Activated naive CD4-positive, alpha-beta T cell treated with anti-CD3 and anti-CD28 coated beads, Interleukin-2, amount 50 U/mL, for 24 hours (primary cell): ENCODE measurements around the gene STAB2.

Experiments used
- H3K27ac Mint-ChIP-seq: one replicate; pipeline ENCODE4 v1.8.0; 2021; ENCODE audit warnings: mild to moderate bottlenecking, mixed read lengths
- H3K27me3 Mint-ChIP-seq: one replicate; pipeline ENCODE4 v1.8.0; 2021; ENCODE audit warnings: mixed read lengths
- H3K36me3 Mint-ChIP-seq: one replicate; pipeline ENCODE4 v1.8.0; 2021; ENCODE audit warnings: mixed read lengths
- H3K4me1 Mint-ChIP-seq: one replicate; pipeline ENCODE4 v1.8.0; 2021; ENCODE audit warnings: mixed read lengths
- H3K4me3 Mint-ChIP-seq: one replicate; pipeline ENCODE4 v1.8.0; 2021; ENCODE audit warnings: mild to moderate bottlenecking, mixed read lengths
- H3K9me3 Mint-ChIP-seq: one replicate; pipeline ENCODE4 v1.8.0; 2021; ENCODE audit warnings: mixed read lengths

The STAB2 gene

DNA sequence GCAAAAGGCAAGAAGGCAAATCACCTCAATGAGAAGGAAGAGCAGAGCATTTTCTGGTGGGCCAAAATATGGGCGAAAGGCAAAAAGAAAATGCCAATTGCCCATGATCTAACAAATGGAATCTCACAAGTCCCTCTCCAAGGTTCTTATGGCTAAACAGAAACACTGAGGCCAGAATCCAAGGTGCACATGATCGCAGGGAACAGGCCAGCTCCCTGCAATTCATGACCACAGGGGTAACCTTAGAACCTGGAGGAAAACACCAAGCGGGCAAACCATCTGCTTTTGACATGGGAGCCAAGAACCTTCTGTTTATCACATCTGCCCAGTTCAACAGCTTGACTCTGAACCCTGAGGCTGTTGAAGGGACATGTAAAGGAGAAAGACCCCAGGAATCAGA is 193.9 kb downstream of the STAB2 start:
- Mint-ChIP-seq H3K27me3 (no peaks in the 10 kb centered on the region), H3K4me1 (no peaks in the 10 kb centered on the region), H3K27ac (no peak overlapping the region)

DNA sequence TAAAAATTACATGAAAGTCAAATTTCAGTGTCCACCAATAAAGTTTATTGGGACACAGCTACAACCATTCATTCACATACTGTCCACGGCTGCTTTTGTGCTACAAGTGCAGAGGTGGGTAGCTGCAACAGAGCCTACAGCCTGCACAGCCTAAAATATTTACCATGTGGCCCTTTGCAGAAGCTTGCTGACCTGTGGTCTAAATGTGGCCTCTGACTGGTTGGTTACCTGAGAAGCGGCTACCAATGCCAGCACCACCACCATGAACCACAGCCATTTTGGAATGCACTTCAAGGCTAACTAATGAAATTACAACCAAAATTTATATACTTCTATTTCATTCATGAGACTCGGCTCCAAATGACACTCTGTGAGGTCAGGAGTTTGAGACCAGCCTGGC is 195.3 kb downstream of the STAB2 start:
- no peaks in the 10 kb centered on the region for H3K27me3 Mint-ChIP-seq
- H3K27ac Mint-ChIP-seq, result no peak overlapping the region
- no peaks in the 10 kb centered on the region for H3K9me3 Mint-ChIP-seq
- H3K4me1 Mint-ChIP-seq, result no peaks in the 10 kb centered on the region
- no peak overlapping the region for H3K4me3 Mint-ChIP-seq
- H3K36me3 Mint-ChIP-seq, result peaks cover 22% of the 10 kb centered on the region

More for the DNA sequence above, 193.9 kb downstream of the STAB2 start:
- Mint-ChIP-seq H3K36me3 (peaks cover 22% of the 10 kb centered on the region), H3K4me3 (no peak overlapping the region), H3K9me3 (no peaks in the 10 kb centered on the region)

DNA sequence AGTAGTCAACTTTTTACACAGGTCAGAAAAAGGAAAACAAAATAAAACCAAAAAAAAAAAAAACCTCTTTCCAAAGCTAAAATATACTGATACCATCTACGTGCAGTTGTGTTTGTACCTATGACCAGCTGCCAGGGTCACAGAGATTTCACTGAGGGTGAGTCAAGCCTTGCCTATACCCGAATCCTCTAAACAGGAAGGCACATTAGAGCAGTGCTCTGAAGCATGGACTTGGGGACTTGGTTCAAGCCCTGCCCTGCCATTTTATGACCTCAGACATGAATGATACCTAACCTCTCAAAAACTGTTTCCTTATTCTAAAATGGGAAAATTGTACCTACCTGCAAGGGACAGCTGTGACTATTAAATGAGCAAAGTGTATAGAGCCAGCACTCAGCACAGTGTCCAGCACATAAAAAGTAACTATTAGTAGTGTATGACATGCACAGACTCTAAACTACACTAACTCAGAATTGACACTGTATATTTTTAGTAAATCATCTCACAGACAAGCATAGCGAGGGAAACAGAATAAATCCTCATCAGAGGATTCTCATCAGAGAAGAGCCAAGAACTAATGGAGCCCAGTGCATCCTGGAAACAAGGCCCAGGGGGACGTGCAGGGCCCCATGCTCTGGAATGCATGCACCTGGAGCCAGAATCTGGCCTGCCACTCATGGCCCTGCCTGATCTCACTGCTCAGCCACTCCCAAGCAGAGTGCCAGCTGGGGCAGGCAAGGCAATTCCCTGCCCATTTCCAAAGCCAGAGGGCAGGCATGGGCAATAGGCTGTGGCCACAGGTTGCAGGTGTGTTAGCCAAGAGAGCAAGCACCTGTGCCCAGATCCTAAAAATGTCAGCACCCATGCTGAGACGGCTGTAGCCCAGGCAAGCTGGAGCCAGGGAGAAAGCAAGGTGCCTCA is 196.9 kb downstream of the STAB2 start:
- Mint-ChIP-seq H3K4me3 (no peak overlapping the region), H3K9me3 (no peaks in the 10 kb centered on the region), H3K4me1 (no peaks in the 10 kb centered on the region), H3K36me3 (peaks cover 16% of the 10 kb centered on the region), H3K27me3 (no peaks in the 10 kb centered on the region), H3K27ac (no peak overlapping the region)

DNA sequence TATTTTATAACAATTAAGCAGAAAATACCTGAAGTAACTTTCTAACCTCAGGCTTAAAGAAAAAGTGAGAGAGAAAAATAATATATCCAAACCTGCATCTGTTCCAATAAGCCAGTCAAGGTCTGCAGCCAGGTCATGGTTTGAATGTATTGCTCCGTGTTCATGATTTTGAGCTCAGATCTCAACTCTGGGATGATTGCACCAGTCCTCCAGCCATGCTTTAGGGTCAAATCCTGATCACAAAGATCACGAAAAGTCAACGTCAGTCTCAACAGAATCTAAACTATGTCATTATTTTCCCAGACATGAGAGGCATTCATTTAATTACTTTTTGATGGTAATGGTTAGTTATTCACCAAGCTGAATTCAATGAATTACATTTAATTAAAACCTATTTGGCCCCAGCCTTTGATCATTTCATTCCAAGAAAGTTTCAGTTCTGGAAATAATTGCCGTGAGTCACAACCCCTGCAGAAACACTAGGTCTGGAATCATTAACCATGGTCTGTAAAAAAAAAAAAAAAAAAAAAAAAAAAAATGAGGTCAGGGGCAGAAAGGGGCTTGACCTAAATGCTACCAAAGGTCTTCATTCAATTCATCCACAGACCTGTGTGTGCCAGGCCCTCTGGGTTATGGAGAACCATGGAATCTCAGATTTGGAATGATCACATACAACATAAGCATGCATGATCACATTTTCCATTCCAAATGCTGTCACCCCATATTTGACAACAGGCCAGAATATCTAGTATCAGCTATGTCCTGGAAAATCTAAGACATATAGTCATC is 198.4 kb downstream of the STAB2 start:
- H3K4me3 Mint-ChIP-seq, result no peak overlapping the region
- no peaks in the 10 kb centered on the region for H3K27me3 Mint-ChIP-seq
- H3K27ac Mint-ChIP-seq, result no peak overlapping the region
- peaks cover 11% of the 10 kb centered on the region for H3K36me3 Mint-ChIP-seq
- no peaks in the 10 kb centered on the region for H3K4me1 Mint-ChIP-seq
- H3K9me3 Mint-ChIP-seq, result no peaks in the 10 kb centered on the region

GRCh38 chr12:103786201-103786600 is 199.1 kb downstream of the STAB2 start:
- Mint-ChIP-seq H3K4me1 (no peaks in the 10 kb centered on the region), H3K4me3 (no peak overlapping the region), H3K36me3 (peaks cover 11% of the 10 kb centered on the region), H3K27me3 (no peaks in the 10 kb centered on the region), H3K27ac (no peak overlapping the region), H3K9me3 (no peaks in the 10 kb centered on the region)

DNA sequence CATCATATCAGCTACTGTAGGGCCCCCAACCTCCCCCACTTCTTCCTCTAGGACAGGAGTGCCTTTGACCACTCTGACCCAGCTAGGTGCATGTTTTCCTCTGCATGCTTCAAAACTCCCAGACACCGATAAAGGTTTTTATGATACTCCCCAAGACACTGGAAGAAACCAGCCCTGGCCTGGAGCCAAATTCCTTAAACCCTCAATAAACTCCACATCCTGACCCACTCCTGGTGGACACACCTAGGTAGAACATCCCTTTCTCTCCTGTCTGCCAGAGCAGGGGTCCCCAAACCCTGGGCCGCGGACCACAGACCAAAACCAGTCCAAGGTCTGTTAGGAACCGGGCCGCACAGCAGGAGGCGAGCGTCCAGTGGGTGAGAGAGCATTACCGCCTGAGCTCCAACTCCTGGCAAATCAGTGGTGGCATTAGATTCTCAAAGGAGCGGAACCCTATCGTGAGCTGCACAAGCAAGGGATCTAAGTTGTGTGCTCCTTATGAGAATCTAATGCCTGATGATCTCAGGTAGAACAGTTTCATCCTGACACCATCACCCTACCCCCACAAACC is 204.4 kb downstream of the STAB2 start:
- H3K4me1 Mint-ChIP-seq, result no peaks in the 10 kb centered on the region
- no peak overlapping the region for H3K4me3 Mint-ChIP-seq
- H3K36me3 Mint-ChIP-seq, result peaks cover 10% of the 10 kb centered on the region
- H3K27me3 Mint-ChIP-seq, result no peaks in the 10 kb centered on the region
- no peaks in the 10 kb centered on the region for H3K9me3 Mint-ChIP-seq
- no peak overlapping the region for H3K27ac Mint-ChIP-seq

DNA sequence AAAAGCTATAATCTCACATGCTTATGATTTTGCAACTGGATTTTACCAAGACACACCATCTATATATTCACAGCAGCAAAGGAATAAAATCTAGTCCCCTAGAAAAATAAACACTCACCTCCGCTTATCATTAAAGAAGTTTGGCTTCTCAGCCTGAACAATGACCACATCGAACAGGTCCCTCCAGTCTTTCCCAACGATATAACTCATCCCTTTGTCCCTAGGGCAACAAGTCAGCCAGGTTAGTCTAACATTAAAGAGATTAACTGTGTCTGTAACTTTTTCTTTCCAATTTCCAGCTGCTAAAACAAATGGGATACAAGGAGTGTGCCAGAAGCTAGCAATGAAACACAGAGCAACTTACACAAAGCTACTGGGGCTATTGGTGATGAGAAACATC is 206.0 kb downstream of the STAB2 start:
- H3K4me1 Mint-ChIP-seq, result no peaks in the 10 kb centered on the region
- no peaks in the 10 kb centered on the region for H3K27me3 Mint-ChIP-seq
- no peak overlapping the region for H3K4me3 Mint-ChIP-seq
- no peak overlapping the region for H3K27ac Mint-ChIP-seq
- no peaks in the 10 kb centered on the region for H3K9me3 Mint-ChIP-seq
- peaks cover 19% of the 10 kb centered on the region for H3K36me3 Mint-ChIP-seq

DNA sequence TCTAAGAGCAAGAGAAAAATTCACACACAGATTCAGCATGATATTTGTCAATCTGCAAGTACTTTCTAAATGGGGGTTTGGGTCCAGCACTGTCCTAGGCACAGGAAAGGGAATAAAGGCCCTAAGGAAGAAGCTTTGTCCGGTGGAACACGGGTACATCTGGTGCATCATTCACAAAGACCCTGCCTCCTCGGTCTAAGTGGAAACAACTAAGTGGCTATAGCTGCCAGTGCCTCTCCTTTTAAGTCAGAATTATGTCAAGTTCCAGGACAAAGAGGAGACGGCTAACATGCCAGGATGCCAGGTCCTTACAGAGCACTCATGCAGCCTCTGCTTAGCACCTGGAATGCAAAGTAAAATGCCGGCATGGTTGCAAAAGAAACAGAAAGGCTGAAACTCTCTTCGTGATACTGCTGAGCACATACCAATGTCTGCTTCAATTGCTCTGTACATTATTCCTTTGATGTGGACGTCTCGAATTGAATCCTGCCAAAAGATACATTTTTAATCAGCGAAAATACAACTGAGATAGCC is 206.5 kb downstream of the STAB2 start:
- Mint-ChIP-seq H3K4me1 (no peaks in the 10 kb centered on the region), H3K27me3 (no peaks in the 10 kb centered on the region), H3K36me3 (peaks cover 24% of the 10 kb centered on the region), H3K4me3 (no peak overlapping the region), H3K27ac (no peak overlapping the region), H3K9me3 (no peaks in the 10 kb centered on the region)

GRCh38 chr12:103794309-103795213 is 207.5 kb downstream of the STAB2 start:
- Mint-ChIP-seq H3K27ac (no peak overlapping the region), H3K4me3 (no peak overlapping the region), H3K27me3 (no peaks in the 10 kb centered on the region), H3K4me1 (no peaks in the 10 kb centered on the region), H3K9me3 (no peaks in the 10 kb centered on the region), H3K36me3 (peaks cover 26% of the 10 kb centered on the region)

DNA sequence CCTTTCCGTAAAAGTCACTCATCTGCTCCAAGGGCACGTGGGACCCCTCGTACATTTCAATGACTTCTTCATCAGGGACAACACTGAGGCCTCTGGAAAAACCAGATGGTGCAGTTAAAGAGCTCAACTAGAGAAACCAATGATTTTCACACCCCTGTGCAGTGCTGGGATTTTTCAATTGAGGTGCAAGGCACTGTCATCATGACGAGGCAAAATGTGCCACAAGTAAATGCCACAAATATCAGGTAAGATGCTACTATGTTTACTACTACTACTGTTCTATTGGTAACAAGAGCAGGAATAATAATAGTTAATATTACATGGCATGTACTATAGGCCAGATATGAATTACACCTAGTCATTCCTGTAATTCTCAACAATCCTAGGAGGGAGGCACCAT is 211.5 kb downstream of the STAB2 start:
- Mint-ChIP-seq H3K4me3 (no peak overlapping the region), H3K27me3 (no peaks in the 10 kb centered on the region), H3K9me3 (no peaks in the 10 kb centered on the region), H3K36me3 (peaks cover 29% of the 10 kb centered on the region), H3K27ac (no peak overlapping the region), H3K4me1 (no peaks in the 10 kb centered on the region)

DNA sequence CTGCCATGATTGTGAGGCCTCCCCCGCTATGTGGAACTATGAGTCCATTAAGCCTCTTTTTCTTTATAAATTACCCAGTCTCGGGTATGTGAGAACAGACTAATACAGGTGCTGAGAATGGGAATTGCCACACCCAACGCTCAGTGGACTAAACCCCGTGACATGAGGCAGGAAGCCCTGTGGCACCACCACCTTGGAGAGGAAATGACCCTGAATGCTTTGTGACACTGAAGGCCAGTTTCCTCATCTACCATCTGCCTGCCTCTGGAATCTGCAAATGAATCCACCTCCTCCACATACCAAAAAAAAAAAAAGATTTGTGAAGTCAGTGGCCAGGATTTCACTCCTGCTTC is 212.4 kb downstream of the STAB2 start:
- no peaks in the 10 kb centered on the region for H3K9me3 Mint-ChIP-seq
- H3K27ac Mint-ChIP-seq, result no peak overlapping the region
- no peaks in the 10 kb centered on the region for H3K27me3 Mint-ChIP-seq
- H3K4me3 Mint-ChIP-seq, result no peak overlapping the region
- no peaks in the 10 kb centered on the region for H3K4me1 Mint-ChIP-seq
- H3K36me3 Mint-ChIP-seq, result peaks cover 33% of the 10 kb centered on the region

GRCh38 chr12:103799857-103800771 is 213.0 kb downstream of the STAB2 start:
- no peaks in the 10 kb centered on the region for H3K9me3 Mint-ChIP-seq
- no peaks in the 10 kb centered on the region for H3K4me1 Mint-ChIP-seq
- no peak overlapping the region for H3K4me3 Mint-ChIP-seq
- H3K36me3 Mint-ChIP-seq, result peaks cover 33% of the 10 kb centered on the region
- no peak overlapping the region for H3K27ac Mint-ChIP-seq
- no peaks in the 10 kb centered on the region for H3K27me3 Mint-ChIP-seq

GRCh38 chr12:103801709-103802585 is 214.9 kb downstream of the STAB2 start:
- no peak overlapping the region for H3K4me3 Mint-ChIP-seq
- no peaks in the 10 kb centered on the region for H3K9me3 Mint-ChIP-seq
- H3K27me3 Mint-ChIP-seq, result no peaks in the 10 kb centered on the region
- H3K27ac Mint-ChIP-seq, result no peak overlapping the region
- no peaks in the 10 kb centered on the region for H3K4me1 Mint-ChIP-seq
- peaks cover 32% of the 10 kb centered on the region for H3K36me3 Mint-ChIP-seq

- Mint-ChIP-seq H3K9me3 (no peaks in the 10 kb centered on the region), H3K27ac (no peak overlapping the region), H3K36me3 (peaks cover 32% of the 10 kb centered on the region), H3K4me3 (no peak overlapping the region), H3K27me3 (no peaks in the 10 kb centered on the region), H3K4me1 (no peaks in the 10 kb centered on the region)
Measured at GRCh38 chr12:103802586-103802886, 215.5 kb downstream of the STAB2 start.
